NCI-H146 treated with DMSO at 0.1 percent for 48 hours (cell line): ENCODE measurements around the gene TEX22.

Source experiments
- DNase-seq: peaks from one replicate; lab custom pipeline; 2025; ENCODE audit not compliant: unreplicated experiment; lab: John Stamatoyannopoulos, UW

TEX22 gene

DNA sequence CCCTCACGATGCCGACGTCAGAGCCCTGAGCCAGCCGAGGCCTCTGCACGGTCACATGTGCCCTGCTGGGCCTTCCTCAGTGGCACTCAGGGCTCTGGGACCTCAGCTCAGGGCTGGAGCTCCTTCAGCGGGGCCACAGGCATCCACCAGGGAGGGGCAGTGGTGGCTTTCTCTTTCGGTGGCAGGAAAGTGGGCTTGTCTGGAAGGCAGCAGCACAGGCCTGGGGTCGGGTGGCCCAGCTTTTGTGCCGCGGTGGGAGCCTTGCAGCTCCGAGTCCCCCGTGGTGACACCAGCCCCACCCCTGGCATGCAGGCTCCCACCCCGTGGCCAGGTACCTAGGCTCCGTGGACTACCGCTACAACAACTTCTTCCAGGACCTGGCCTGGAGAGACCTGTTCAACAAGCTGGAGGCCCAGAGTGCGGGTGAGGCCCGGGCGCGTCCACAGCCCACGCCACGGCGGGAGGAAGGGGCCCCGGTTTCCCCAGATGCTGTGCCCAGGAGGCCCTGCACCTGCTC is 14.2 kb upstream of the TEX22 start:
- no peak for DNase-seq

GRCh38 chr14:105384605-105385321 is 13.6 kb upstream of the TEX22 start:
- DNase-seq, result no peak

GRCh38 chr14:105385322-105385637 is 13.1 kb upstream of the TEX22 start:
- no peak for DNase-seq

GRCh38 chr14:105385698-105386365 is 12.5 kb upstream of the TEX22 start:
- no peak for DNase-seq

DNA sequence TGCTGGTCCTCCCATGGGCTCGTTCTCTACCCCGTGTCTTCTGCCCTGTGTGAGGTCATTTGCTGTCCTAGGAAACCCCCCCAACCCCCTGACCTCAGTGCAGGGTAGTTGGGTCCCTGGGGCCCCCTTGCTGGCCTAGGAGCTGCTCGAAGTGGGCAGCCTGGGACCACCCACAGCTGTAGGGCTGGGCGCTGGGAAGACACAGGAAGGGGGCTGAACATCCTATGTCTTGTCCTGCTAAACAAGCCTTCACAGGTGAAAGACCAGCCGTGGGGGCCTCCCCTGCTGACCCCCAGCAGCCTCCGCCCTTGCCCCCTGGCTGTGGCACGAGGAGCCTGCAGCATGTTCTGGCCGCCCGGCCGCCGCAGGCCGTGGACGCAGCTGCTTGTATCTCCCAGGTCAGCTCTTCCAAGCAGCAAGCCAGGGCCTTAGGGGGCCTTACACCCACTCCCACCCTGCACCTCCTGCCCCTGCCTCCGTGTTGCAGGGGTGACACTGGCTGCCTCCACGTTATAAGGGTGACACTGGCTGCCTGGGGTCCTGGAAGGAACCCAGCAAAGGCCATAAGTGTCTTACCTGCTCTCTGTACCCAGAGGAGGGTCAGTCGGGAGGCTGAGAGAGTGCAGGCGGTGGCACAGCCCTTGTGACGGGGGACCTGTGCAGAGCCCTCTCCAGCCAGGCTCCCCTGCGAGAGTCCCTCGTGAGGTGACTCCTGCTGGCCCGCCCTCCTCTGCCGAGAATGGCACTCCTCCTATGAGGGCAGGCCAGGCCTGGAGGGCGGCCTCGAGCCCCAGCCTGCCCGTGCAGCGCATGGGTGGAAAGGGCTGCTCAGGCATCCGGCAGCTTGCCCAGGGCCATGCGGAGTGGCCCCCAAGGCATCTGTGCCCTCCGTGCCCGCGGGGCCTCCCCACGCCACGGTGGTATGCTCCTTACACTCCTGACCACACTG is 11.5 kb upstream of the TEX22 start:
- no peak for DNase-seq

DNA sequence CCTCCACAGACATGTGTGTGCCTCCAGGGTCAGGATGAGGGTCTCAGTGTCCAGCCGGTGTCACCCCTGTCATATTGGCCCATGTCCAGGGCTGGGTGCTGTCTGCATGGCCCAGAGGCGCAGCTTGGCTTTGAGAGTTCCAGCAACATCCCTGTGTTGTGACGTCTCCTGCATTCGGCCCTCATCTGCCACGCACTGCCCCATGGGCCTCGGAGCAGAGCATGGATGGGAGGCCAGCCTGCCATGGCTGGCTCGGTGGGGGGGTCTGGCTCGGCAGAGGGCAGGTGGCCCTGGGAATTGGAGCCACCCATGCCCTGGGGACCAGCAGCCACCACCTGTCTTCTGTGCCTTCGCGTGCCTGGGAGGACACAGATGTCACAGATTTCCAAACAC is 10.8 kb upstream of the TEX22 start:
- DNase-seq, result no peak

DNA sequence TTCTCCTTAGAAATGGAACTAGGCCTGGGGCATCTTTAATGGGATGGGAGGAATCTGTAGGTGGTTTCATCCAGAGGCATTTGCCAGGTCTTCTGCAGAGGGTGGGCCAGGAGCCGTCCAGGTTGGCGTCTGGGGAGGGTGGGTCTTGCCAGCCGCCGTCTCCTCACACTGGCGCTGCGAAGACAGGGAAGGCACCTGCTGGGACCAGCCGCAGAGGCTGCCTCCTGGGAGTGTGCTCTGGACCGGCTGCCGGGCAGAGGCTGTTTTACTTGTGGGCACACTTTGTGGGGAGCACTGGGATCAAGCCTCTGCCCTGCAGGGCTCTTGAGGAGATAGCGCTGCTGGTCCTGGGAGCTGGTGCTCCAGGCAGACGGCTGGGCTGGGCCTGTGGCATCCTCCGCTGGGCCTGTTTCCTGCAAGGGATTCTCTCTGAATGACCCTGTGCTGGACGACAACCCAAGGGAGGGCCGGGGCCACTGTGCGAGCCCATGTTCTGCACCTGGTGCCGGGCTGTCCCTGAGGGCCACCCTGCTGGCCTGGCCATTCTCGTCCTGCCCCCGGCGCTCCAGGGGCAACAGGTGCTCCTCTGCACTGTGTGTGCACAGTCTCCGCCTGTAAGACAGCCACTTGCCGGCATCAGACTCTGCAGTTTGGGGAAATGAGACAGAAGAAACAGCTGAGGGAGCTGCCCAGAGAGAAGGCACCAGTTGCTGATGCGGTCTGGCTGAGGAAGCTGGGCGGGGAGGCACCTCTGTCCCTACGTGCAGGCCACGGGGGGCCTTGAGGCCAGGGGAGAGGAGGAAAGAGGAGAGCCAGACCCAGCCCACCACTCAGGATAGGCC is 10.0 kb upstream of the TEX22 start:
- DNase-seq, result peak; percentile 67

DNA sequence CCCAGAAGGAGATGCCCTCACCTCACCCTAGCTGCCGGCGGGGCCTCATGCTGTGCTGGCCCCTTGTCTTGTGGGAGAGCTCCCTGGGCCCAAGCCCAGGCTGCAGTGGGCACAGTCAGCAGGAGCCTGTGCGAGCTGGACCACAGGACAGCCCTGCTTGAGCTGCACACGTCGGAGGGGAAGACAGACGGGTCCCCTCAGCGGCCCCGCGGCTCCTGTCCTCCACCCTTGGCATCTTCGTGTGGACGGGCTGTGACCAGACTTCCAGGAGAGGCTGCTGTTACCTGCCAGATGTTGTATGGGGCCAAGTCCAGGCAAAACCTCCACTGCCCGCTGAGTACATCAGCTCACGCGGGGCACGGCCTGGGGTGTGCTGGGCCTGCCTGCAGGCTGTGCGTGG is 9.4 kb upstream of the TEX22 start:
- DNase-seq, result no peak

- DNase-seq, result no peak
Measured at GRCh38 chr14:105389534-105389933, 8.8 kb upstream of the TEX22 start.

- DNase-seq, result no peak
Measured at GRCh38 chr14:105389976-105390848, 8.1 kb upstream of the TEX22 start.

- DNase-seq, result no peak
Measured at GRCh38 chr14:105390849-105391500, 7.4 kb upstream of the TEX22 start.

- DNase-seq, result no peak
Measured at GRCh38 chr14:105391541-105391940, 6.8 kb upstream of the TEX22 start.

GRCh38 chr14:105392131-105393090 is 5.9 kb upstream of the TEX22 start:
- DNase-seq, result no peak

- DNase-seq, result no peak
Measured at GRCh38 chr14:105393151-105393550, 5.2 kb upstream of the TEX22 start.

DNA sequence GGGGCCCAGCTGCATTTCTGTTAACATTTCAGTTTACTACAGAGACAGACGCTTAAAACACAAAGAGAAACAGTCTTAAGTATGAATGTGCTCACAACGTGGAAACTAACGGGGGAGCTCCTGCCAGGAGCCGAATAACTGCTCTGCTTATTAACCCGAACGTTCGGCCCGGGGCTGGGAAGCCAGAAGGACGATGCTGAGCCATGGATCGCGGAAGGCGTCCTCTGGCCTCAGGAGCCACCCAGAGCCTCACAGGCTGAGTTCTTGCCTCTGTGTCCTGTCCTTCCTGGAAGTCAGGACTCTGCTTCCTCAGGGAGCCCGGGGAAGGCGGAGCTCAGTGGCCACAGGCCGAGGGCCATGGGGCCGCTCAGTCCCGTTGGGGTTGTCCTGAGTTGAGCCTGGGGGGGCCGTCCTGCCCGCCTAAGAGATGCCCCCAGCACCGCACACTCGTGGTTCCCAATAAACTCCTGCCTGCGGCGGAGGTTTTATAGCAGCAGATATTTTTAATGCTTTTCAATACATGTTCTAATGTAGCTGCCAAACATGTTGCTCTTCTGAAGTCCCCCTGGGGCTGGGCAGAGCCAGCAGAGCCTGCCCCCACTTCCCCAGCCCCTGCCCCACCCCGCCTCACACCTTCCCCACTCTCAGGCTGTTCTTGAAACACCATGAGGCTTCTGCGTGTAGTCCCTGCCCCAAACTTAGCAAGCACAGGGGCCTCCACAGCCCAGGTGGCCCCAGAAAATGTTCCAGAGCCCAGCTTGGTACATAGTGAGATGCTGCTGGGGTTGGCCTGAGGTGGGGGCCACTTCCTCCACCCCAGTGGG is 3.4 kb upstream of the TEX22 start:
- no peak for DNase-seq

DNA sequence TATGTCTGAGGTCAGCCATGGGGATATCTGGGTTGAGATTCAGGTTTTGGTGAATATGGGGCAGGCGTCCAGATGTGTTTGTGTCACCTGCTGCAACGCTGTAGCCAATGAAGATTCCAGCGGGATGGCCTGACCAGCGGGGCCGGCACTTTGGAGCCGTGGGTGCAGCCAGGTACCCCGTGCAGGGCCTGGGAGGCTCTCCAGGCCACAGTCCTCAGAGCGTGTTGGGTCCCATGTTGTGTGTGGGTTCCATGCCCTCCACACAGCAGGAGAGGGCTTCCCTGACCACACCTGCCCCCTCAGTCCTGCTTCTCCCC is 2.8 kb upstream of the TEX22 start:
- no peak for DNase-seq

DNA sequence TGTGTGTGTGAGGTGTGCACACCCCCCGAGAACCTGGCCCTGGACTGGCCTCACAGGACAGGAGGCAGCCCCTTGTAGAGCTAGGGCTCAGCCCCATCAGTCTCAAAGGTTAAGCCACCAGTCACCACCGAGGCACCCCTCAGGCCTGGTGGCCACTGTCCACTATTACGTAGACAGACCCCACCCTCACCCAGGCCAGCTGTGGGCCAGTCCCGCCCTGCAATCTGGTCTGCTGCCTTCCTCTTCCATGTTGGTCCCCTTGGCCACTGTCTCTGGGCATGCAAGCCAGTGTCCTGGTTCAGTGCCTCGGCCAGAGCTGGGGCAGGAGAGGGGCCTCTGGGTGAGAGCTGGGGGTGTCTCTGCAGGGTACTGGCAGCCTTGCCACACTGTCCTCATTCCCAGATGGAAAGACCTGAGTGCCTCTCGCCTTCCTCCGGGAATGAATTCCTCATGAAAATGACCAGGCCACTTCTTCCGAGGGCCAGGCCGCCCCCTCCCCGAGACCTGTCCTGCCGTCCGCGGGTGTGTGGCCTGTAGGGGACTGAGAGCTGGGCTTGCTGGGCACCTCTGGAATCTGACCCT is 897 bp upstream of the TEX22 start:
- no peak for DNase-seq
